Tibial artery (tissue), 4 donors: ENCODE measurements around the gene GSS.

Experiments used
- DNase-seq, 2 donors: peaks; one replicate each; pipeline ENCODE4 v3.0.0-alpha.2; 2019
- H3K27ac ChIP-seq, 2 donors: fragments of 200-600 bp; sonication (generic) in 1 of 2; 1 replicate in 1 of 2; 2 replicates in 1 of 2; pipeline ENCODE4 v1.5.1; 2018 to 2019; ENCODE audit warnings: mild to moderate bottlenecking in 1 of 2
- H3K27me3 ChIP-seq, 2 donors: fragments of 200-600 bp; sonication (generic) in 1 of 2; one replicate each; pipeline versions ENCODE4 v1.5.1 to v1.6.0; 2016 to 2019
- H3K36me3 ChIP-seq, 3 donors: fragments of 200-600 bp; sonication (generic) in 2 of 3; one replicate each; pipeline ENCODE4 v1.5.1; 2016 to 2019; ENCODE audit warnings: mild to moderate bottlenecking in 2 of 3
- H3K4me1 ChIP-seq, 4 donors: fragments of 200-600 bp; sonication (generic) in 2 of 4; 1 replicate in 3 of 4; 2 replicates in 1 of 4; pipeline ENCODE4 v1.5.1; 2016 to 2019
- H3K4me3 ChIP-seq, 2 donors: fragments of 200-600 bp; sonication (generic) in 1 of 2; 1 replicate in 1 of 2; 2 replicates in 1 of 2; pipeline ENCODE4 v1.5.1; 2018 to 2019; ENCODE audit warnings: mild to moderate bottlenecking in 2 of 2
- H3K9me3 ChIP-seq, 3 donors: fragments of 200-600 bp; sonication (generic) in 1 of 3; one replicate each; pipeline ENCODE4 v1.5.1; 2016 to 2019
- intact Hi-C: fragments of 100-400 bp; cut with DNase I; formaldehyde crosslinking; loops from one replicate; pipeline ENCODE4 v1.15.0; 2023; ENCODE audit warnings: low total_unique reads
- TF ChIP-seq, protein P1 (sequence below), 2 experiments: fragments of 200-600 bp in 1 of 2; fragments of 450-650 bp in 1 of 2; IDR thresholded peaks; one replicate each; pipeline ENCODE4 v1.5.1; 2017 to 2019; ENCODE audit warnings: antibody characterized with exemption in 2 of 2, mild to moderate bottlenecking in 1 of 2, moderate library complexity in 1 of 2

Gene GSS

GRCh38 chr20:34887023-34887422, 68.6 kb downstream of the GSS start:
- TF ChIP-seq, protein P1, sequence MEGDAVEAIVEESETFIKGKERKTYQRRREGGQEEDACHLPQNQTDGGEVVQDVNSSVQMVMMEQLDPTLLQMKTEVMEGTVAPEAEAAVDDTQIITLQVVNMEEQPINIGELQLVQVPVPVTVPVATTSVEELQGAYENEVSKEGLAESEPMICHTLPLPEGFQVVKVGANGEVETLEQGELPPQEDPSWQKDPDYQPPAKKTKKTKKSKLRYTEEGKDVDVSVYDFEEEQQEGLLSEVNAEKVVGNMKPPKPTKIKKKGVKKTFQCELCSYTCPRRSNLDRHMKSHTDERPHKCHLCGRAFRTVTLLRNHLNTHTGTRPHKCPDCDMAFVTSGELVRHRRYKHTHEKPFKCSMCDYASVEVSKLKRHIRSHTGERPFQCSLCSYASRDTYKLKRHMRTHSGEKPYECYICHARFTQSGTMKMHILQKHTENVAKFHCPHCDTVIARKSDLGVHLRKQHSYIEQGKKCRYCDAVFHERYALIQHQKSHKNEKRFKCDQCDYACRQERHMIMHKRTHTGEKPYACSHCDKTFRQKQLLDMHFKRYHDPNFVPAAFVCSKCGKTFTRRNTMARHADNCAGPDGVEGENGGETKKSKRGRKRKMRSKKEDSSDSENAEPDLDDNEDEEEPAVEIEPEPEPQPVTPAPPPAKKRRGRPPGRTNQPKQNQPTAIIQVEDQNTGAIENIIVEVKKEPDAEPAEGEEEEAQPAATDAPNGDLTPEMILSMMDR (IDR thresholded peaks at IDR 0.05), result no peak
- H3K27ac ChIP-seq, result peak overlapping the region; percentile 16 to 26
- DNase-seq, result no peak
- H3K4me1 ChIP-seq, result peaks cover 0 to 31% (median 9%) of the 10 kb centered on the region in 4 donors
- no peaks in the 10 kb centered on the region for H3K9me3 ChIP-seq
- peaks cover 11 to 29% (median 27%) of the 10 kb centered on the region in 3 donors for H3K36me3 ChIP-seq
- intact Hi-C loops, result no loop called here
- no peaks in the 10 kb centered on the region for H3K27me3 ChIP-seq
- H3K4me3 ChIP-seq, result no peak overlapping the region

GRCh38 chr20:34886122-34886521, 69.5 kb downstream of the GSS start:
- TF ChIP-seq, protein P1 (IDR thresholded peaks at IDR 0.05), result no peak
- H3K4me1 ChIP-seq, result peaks cover 0 to 24% (median 9%) of the 10 kb centered on the region in 4 donors
- H3K36me3 ChIP-seq, result peaks cover 11 to 29% (median 27%) of the 10 kb centered on the region in 3 donors
- H3K4me3 ChIP-seq, result no peak overlapping the region
- H3K27ac ChIP-seq, result no peak overlapping the region
- no peaks in the 10 kb centered on the region for H3K27me3 ChIP-seq
- intact Hi-C loops, result no loop called here
- no peak for DNase-seq
- H3K9me3 ChIP-seq, result no peaks in the 10 kb centered on the region

- TF ChIP-seq, protein P1 (IDR thresholded peaks at IDR 0.05), result no peak
- H3K4me1 ChIP-seq, result peaks cover 0 to 33% (median 10%) of the 10 kb centered on the region in 4 donors
- intact Hi-C loops, result loop anchor here (5.0 kb wide), 1 partner anchor 198 kb away; no protein-coding TSS in a partner anchor
- no peak overlapping the region for H3K4me3 ChIP-seq
- no peaks in the 10 kb centered on the region for H3K27me3 ChIP-seq
- DNase-seq, result no peak
- H3K9me3 ChIP-seq, result no peaks in the 10 kb centered on the region
- no peak overlapping the region for H3K27ac ChIP-seq
- H3K36me3 ChIP-seq, result peaks cover 11 to 29% (median 27%) of the 10 kb centered on the region in 3 donors
These were observed 71.3 kb downstream of the GSS start for GRCh38 chr20:34884260-34884659.

DNA sequence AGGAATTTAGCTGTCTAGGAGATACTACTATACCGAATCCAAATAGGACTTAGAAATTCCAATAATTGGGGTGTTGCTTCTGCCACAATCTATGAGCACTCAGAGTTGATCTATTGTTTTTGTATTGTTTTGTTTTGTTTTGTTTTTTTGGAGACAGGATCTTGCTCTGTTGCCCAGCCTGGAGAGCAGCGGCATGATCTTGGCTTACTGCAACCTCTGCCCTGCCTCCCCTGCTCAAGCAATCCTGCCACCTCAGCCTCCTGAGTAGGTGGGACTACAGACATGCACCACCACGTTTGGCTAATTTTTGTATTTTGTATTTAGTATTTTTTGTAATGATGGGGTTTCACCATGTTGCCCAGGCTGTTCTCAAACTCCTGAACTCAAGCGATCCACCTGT, 71.8 kb downstream of the GSS start:
- Histone ChIP-seq H3K36me3 (peaks cover 11 to 29% (median 27%) of the 10 kb centered on the region in 3 donors), H3K27me3 (no peaks in the 10 kb centered on the region), H3K9me3 (no peaks in the 10 kb centered on the region), H3K4me1 (peaks cover 0 to 33% (median 10%) of the 10 kb centered on the region in 4 donors), H3K4me3 (no peak overlapping the region), H3K27ac (no peak overlapping the region)
- DNase-seq, result no peak
- TF ChIP-seq, protein P1 (IDR thresholded peaks at IDR 0.05), result no peak
- intact Hi-C loops, result loop anchor here (5.0 kb wide), 1 partner anchor 198 kb away; no protein-coding TSS in a partner anchor

GRCh38 chr20:34883087-34883688, 72.4 kb downstream of the GSS start:
- TF ChIP-seq, protein P1 (IDR thresholded peaks at IDR 0.05), result no peak
- H3K27me3 ChIP-seq, result no peaks in the 10 kb centered on the region
- H3K27ac ChIP-seq, result no peak overlapping the region
- intact Hi-C loops, result loop anchor here (5.0 kb wide), 1 partner anchor 199 kb away; no protein-coding TSS in a partner anchor
- DNase-seq, result no peak
- peaks cover 0 to 34% (median 12%) of the 10 kb centered on the region in 4 donors for H3K4me1 ChIP-seq
- no peaks in the 10 kb centered on the region for H3K9me3 ChIP-seq
- no peak overlapping the region for H3K4me3 ChIP-seq
- peaks cover 11 to 29% (median 27%) of the 10 kb centered on the region in 3 donors for H3K36me3 ChIP-seq
